ENCODE measurements around the gene MAP1LC3A. TPM values are rescaled to one million over a fixed set of nuclear protein-coding genes. Genes with fewer than 3 reads are reported as not detected.
A peak's percentile ranks its signal among the peaks of the same experiment; 100 is the strongest.

Gene MAP1LC3A
- total and polyA plus RNA-seq, 4 donors: 30.1 to 67.6 (median 37.8) TPM

DNA sequence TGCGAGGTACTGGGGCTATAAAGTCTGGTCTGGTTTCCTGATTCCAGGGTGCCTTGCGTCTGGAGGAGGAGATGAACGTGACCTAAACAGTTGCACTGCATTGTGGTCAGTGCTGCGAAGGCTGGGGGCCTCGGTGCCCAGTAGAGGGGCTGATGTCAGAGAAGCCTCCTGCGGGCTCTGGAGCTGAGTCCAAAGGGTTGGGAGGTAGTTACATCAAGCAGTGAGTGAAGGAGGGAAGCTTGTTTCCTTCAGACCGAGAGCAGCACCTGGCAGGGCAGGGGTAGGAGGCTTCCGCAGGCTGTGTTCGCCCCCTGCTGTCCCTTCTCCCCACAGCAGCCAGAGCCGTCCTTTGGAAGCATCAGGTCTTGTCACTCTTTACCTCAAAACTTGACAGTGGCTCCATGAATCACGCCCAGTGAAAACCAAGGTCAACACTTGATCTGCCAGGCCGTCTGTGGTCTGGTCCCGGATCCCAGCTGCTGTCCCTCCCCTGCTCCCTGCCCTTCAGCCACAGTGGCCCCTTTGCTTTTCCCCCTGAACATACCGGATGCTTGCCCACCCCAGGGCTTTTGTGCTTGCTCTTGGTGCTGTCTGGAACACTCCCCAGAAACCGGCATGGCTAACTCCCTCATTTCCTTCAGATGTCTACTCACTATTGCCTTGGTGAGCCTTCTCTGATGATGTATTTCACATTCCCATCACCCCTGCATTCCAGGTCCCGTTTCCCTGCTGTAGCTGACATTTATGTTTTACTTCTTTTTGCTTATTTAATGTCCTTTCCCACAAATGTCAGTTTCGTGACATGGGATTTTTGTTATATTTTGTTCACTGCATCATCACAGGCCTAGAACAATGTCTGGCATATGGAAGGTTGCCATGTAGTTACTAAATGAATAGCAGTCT, 35.3 kb upstream of the MAP1LC3A start:
- DNase-seq: peak; percentile 16 to 34 (median 29)
- no peaks in the 10 kb centered on the region for H3K9me3 ChIP-seq (ENCODE audit: control insufficient read depth in 4 of 4, insufficient read depth in 3 of 4, low read length in 3 of 4)
- 58% methylated on average over 17 of the region's 17 CpGs for WGBS, 2 donors
- H3K9ac ChIP-seq (ENCODE audit: insufficient read depth in 1 of 2, low read length in 2 of 2): no peak overlapping the region
- H3K27ac ChIP-seq (ENCODE audit: low read depth in 1 of 2, low read length in 1 of 2): peak overlapping the region; percentile 28 to 73
- no peaks in the 10 kb centered on the region for H3K27me3 ChIP-seq (ENCODE audit: control insufficient read depth in 3 of 3, insufficient read depth in 3 of 3, low read length in 2 of 3)
- peaks cover 5 to 30% (median 12%) of the 10 kb centered on the region in 4 donors for H3K36me3 ChIP-seq (ENCODE audit: control insufficient read depth in 4 of 4, insufficient read depth in 4 of 4, low read length in 4 of 4)
- H3K4me3 ChIP-seq: no peak overlapping the region
- TF ChIP-seq, protein P1, sequence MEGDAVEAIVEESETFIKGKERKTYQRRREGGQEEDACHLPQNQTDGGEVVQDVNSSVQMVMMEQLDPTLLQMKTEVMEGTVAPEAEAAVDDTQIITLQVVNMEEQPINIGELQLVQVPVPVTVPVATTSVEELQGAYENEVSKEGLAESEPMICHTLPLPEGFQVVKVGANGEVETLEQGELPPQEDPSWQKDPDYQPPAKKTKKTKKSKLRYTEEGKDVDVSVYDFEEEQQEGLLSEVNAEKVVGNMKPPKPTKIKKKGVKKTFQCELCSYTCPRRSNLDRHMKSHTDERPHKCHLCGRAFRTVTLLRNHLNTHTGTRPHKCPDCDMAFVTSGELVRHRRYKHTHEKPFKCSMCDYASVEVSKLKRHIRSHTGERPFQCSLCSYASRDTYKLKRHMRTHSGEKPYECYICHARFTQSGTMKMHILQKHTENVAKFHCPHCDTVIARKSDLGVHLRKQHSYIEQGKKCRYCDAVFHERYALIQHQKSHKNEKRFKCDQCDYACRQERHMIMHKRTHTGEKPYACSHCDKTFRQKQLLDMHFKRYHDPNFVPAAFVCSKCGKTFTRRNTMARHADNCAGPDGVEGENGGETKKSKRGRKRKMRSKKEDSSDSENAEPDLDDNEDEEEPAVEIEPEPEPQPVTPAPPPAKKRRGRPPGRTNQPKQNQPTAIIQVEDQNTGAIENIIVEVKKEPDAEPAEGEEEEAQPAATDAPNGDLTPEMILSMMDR (IDR thresholded peaks at IDR 0.05; ENCODE audit: control extremely low read depth, extremely low read depth): peak; percentile 24
- ATAC-seq (ENCODE audit: insufficient read depth, low FRiP score): peak; percentile 30
- H3K4me1 ChIP-seq (ENCODE audit: control insufficient read depth in 5 of 5, insufficient read depth in 5 of 5, low read length in 5 of 5): peaks cover 4 to 15% (median 12%) of the 10 kb centered on the region in 5 donors

- H3K4me3 ChIP-seq: no peak overlapping the region
- H3K4me1 ChIP-seq (ENCODE audit: control insufficient read depth in 5 of 5, insufficient read depth in 5 of 5, low read length in 5 of 5): peaks cover 4 to 16% (median 11%) of the 10 kb centered on the region in 5 donors
- WGBS, 2 donors: 94 to 95% methylated on average over 11 of the region's 11 CpGs
- ATAC-seq (ENCODE audit: insufficient read depth, low FRiP score) (no peak), DNase-seq (no peak)
- H3K36me3 ChIP-seq (ENCODE audit: control insufficient read depth in 4 of 4, insufficient read depth in 4 of 4, low read length in 4 of 4): peaks cover 5 to 30% (median 15%) of the 10 kb centered on the region in 4 donors
- H3K27ac ChIP-seq (ENCODE audit: low read depth in 1 of 2, low read length in 1 of 2): no peak overlapping the region
- no peaks in the 10 kb centered on the region for H3K9me3 ChIP-seq (ENCODE audit: control insufficient read depth in 4 of 4, insufficient read depth in 3 of 4, low read length in 3 of 4)
- H3K27me3 ChIP-seq (ENCODE audit: control insufficient read depth in 3 of 3, insufficient read depth in 3 of 3, low read length in 2 of 3): no peaks in the 10 kb centered on the region
- TF ChIP-seq, protein P1 (IDR thresholded peaks at IDR 0.05; ENCODE audit: control extremely low read depth, extremely low read depth): no peak
- no peak overlapping the region for H3K9ac ChIP-seq (ENCODE audit: insufficient read depth in 1 of 2, low read length in 2 of 2)
Measured at GRCh38 chr20:34524426-34524825, 34.1 kb upstream of the MAP1LC3A start.

DNA sequence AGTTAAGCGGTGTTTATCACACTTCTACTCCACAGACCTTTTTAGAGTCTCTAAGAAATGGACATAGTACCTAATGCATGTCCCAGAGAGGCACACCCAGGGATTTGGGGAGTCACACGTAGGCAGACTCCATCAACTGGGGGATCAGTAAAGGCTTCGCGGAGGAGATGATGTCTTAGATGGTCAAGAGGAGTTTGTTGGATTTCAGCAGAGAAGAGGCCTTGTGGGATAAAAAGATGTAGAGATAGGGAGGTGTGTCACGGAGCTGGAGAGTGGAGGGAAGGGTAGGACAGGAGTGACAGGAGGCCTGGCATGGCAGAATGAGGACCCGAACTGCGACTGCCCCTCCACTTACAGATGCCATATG, 33.2 kb upstream of the MAP1LC3A start:
- peaks cover 7 to 33% (median 18%) of the 10 kb centered on the region in 4 donors for H3K36me3 ChIP-seq (ENCODE audit: control insufficient read depth in 4 of 4, insufficient read depth in 4 of 4, low read length in 4 of 4)
- H3K9ac ChIP-seq (ENCODE audit: insufficient read depth in 1 of 2, low read length in 2 of 2): no peak overlapping the region
- TF ChIP-seq, protein P1 (IDR thresholded peaks at IDR 0.05; ENCODE audit: control extremely low read depth, extremely low read depth): no peak
- DNase-seq (no peak), ATAC-seq (ENCODE audit: insufficient read depth, low FRiP score) (no peak)
- no peaks in the 10 kb centered on the region for H3K27me3 ChIP-seq (ENCODE audit: control insufficient read depth in 3 of 3, insufficient read depth in 3 of 3, low read length in 2 of 3)
- no peaks in the 10 kb centered on the region for H3K9me3 ChIP-seq (ENCODE audit: control insufficient read depth in 4 of 4, insufficient read depth in 3 of 4, low read length in 3 of 4)
- H3K4me3 ChIP-seq: no peak overlapping the region
- H3K27ac ChIP-seq (ENCODE audit: low read depth in 1 of 2, low read length in 1 of 2): peak overlapping the region; percentile 64 to 84
- 73 to 90% methylated on average over 7 of the region's 7 CpGs for WGBS, 2 donors
- H3K4me1 ChIP-seq (ENCODE audit: control insufficient read depth in 5 of 5, insufficient read depth in 5 of 5, low read length in 5 of 5): peaks cover 4 to 21% (median 11%) of the 10 kb centered on the region in 5 donors
